MM.1S (cell line): ENCODE measurements around the gene CACNG4.

ENCODE experiments used
- DNase-seq: peaks from one replicate; pipeline ENCODE4 v3.0.0-alpha.2; 2015
- H2AFZ ChIP-seq: fragments of 300-600 bp; sonication (generic); 2 replicates; pipeline ENCODE4 v1.6.0; 2016; ENCODE audit warnings: antibody characterized with exemption, low read length
- H3F3A ChIP-seq: fragments of 300-600 bp; sonication (generic); 2 replicates; pipeline ENCODE4 v1.6.1; 2016; ENCODE audit warnings: mild to moderate bottlenecking, antibody characterized with exemption, low read length, moderate library complexity, mixed read lengths; ENCODE audit not compliant: insufficient read depth
- H3K27ac ChIP-seq: fragments of 300-600 bp; sonication (generic); 2 replicates; pipeline ENCODE4 v1.5.1; 2016; ENCODE audit warnings: mild to moderate bottlenecking, low read length
- H3K27me3 ChIP-seq: fragments of 300-600 bp; sonication (generic); replicated peaks from 2 replicates; pipeline ENCODE4 v1.6.0; 2016; ENCODE audit warnings: low read length; ENCODE audit not compliant: insufficient read depth
- H3K36me3 ChIP-seq: fragments of 300-600 bp; sonication (generic); replicated peaks from 2 replicates; pipeline ENCODE4 v1.6.1; 2016; ENCODE audit warnings: mild to moderate bottlenecking, low read length, mixed read lengths; ENCODE audit not compliant: insufficient read depth
- H3K4me1 ChIP-seq: fragments of 300-600 bp; sonication (generic); 2 replicates; pipeline ENCODE4 v1.6.1; 2016; ENCODE audit warnings: low read length, mixed read lengths
- H3K4me2 ChIP-seq: fragments of 300-600 bp; sonication (generic); 2 replicates; pipeline ENCODE4 v1.6.0; 2016; ENCODE audit warnings: low read depth, low read length
- H3K4me3 ChIP-seq: fragments of 300-600 bp; sonication (generic); 2 replicates; pipeline ENCODE4 v1.5.1; 2016; ENCODE audit warnings: low read length, mixed read lengths
- H3K79me2 ChIP-seq: fragments of 300-600 bp; sonication (generic); 2 replicates; pipeline ENCODE4 v1.6.1; 2016; ENCODE audit warnings: mixed run types, low read length, mixed read lengths
- H3K9ac ChIP-seq: fragments of 300-600 bp; sonication (generic); 2 replicates; pipeline ENCODE4 v1.6.1; 2016; ENCODE audit warnings: low read length, mixed read lengths
- H3K9me2 ChIP-seq: fragments of 300-600 bp; sonication (generic); replicated peaks from 2 replicates; pipeline ENCODE4 v1.6.1; 2016; ENCODE audit warnings: mild to moderate bottlenecking, low read length, mixed read lengths; ENCODE audit not compliant: insufficient read depth
- H3K9me3 ChIP-seq: fragments of 300-600 bp; sonication (generic); replicated peaks from 2 replicates; pipeline ENCODE4 v1.6.1; 2016; ENCODE audit warnings: mild to moderate bottlenecking, low read length, mixed read lengths; ENCODE audit not compliant: insufficient read depth
- H4K20me1 ChIP-seq: fragments of 300-600 bp; sonication (generic); 2 replicates; pipeline ENCODE4 v1.6.1; 2016; ENCODE audit warnings: mild to moderate bottlenecking, low read length, moderate library complexity, mixed read lengths; ENCODE audit not compliant: insufficient read depth
- CTCF ChIP-seq: fragments of 300-600 bp; sonication (generic); IDR thresholded peaks from 2 replicates; pipeline ENCODE4 v1.5.1; 2016; ENCODE audit warnings: antibody characterized with exemption, low read length, mixed read lengths
- EZH2 ChIP-seq: fragments of 300-600 bp; sonication (generic); optimal IDR thresholded peaks from 2 replicates; pipeline ENCODE3; 2017; ENCODE audit warnings: low read depth, mild to moderate bottlenecking, antibody characterized with exemption, low read length, mixed read lengths
- EZH2phosphoT487 ChIP-seq: fragments of 300-600 bp; sonication (generic); IDR thresholded peaks from 2 replicates; pipeline ENCODE4 v1.6.1; 2018; ENCODE audit warnings: antibody characterized with exemption, low read length

The CACNG4 gene

GRCh38 chr17:67079491-67079890, 115.0 kb downstream of the CACNG4 start:
- no peak for TF ChIP-seq EZH2
- no peak for TF ChIP-seq CTCF
- TF ChIP-seq EZH2phosphoT487 = no peak
- Histone ChIP-seq H4K20me1 (peaks cover 9% of the 10 kb centered on the region; the same call in 1 of the 2 replicates), H3F3A (peaks cover 5% of the 10 kb centered on the region; the same call in 1 of the 2 replicates), H3K79me2 (peaks cover 11% of the 10 kb centered on the region; the same call in 1 of the 2 replicates), H3K9me2 (no peaks in the 10 kb centered on the region), H3K9ac (no peak overlapping the region), H3K27ac (no peak overlapping the region), H3K4me1 (peaks cover 26% of the 10 kb centered on the region), H3K36me3 (0 out of 2 replicates have a peak, but pooled peaks cover 2% of the 10 kb centered on the region), H3K4me2 (no peak overlapping the region), H3K27me3 (no peaks in the 10 kb centered on the region), H3K4me3 (no peak overlapping the region), H2AFZ (no peak overlapping the region), H3K9me3 (no peaks in the 10 kb centered on the region)
- DNase-seq = no peak

DNA sequence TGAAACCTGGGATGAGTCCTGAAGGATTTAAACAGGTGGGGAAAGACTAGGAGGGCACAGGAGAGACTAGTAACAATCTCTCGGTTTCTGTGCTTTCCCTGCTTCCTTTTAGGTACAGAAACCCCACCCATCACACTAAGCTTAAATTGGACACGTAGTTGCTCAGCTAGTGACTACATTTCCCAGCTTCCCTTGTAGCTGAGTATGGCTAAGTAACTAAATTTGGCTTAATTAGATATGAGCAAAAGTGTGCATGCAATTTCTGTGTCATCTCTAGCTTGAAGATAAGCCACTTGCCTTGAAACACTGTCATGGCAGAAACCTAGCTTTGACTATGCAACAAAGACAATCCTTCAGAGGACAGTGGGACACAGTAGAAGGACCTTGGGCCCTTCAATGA, 116.3 kb downstream of the CACNG4 start:
- Histone ChIP-seq H3K9me3 (no peaks in the 10 kb centered on the region), H2AFZ (no peak overlapping the region), H3K27ac (no peak overlapping the region), H3K36me3 (0 out of 2 replicates have a peak, but pooled peaks cover 2% of the 10 kb centered on the region), H3K4me1 (peaks cover 26% of the 10 kb centered on the region), H3K4me2 (peak overlapping the region; percentile 24; the same call in 1 of the 2 replicates), H3K9ac (no peak overlapping the region), H3K79me2 (peaks cover 11% of the 10 kb centered on the region; the same call in 1 of the 2 replicates), H3K9me2 (no peaks in the 10 kb centered on the region), H3F3A (peaks cover 5% of the 10 kb centered on the region; the same call in 1 of the 2 replicates), H3K27me3 (no peaks in the 10 kb centered on the region), H3K4me3 (no peak overlapping the region), H4K20me1 (peaks cover 9% of the 10 kb centered on the region; the same call in 1 of the 2 replicates)
- peak; percentile 45 for DNase-seq
- no peak for TF ChIP-seq EZH2phosphoT487
- no peak for TF ChIP-seq CTCF
- no peak for TF ChIP-seq EZH2

GRCh38 chr17:67082107-67082506, 117.6 kb downstream of the CACNG4 start:
- H2AFZ ChIP-seq = no peak overlapping the region
- peak; percentile 77 for DNase-seq
- peak overlapping the region; percentile 36; the same call in 1 of the 2 replicates for H3K27ac ChIP-seq
- peaks cover 9% of the 10 kb centered on the region; the same call in 1 of the 2 replicates for H4K20me1 ChIP-seq
- no peaks in the 10 kb centered on the region for H3K9me3 ChIP-seq
- peaks cover 11% of the 10 kb centered on the region; the same call in 1 of the 2 replicates for H3K79me2 ChIP-seq
- no peak overlapping the region for H3K4me3 ChIP-seq
- H3K4me1 ChIP-seq = peaks cover 26% of the 10 kb centered on the region
- peak overlapping the region; percentile 53 for H3K4me2 ChIP-seq
- H3F3A ChIP-seq = peaks cover 5% of the 10 kb centered on the region; the same call in 1 of the 2 replicates
- H3K36me3 ChIP-seq = 0 out of 2 replicates have a peak, but pooled peaks cover 2% of the 10 kb centered on the region
- TF ChIP-seq EZH2 = no peak
- no peak for TF ChIP-seq EZH2phosphoT487
- peak; percentile 54 for TF ChIP-seq CTCF
- H3K9me2 ChIP-seq = no peaks in the 10 kb centered on the region
- no peaks in the 10 kb centered on the region for H3K27me3 ChIP-seq
- no peak overlapping the region for H3K9ac ChIP-seq
